CD4-positive, alpha-beta T cell treated with Interleukin-21 for 1 hour (primary cell): Measurements from ENCODE around the gene ALOX12.
"Not testable (repeated sequence)": the region's sequence is repeated elsewhere in the genome, so short reads cannot be mapped to it uniquely, and the experiment has no call there.

Experiments
- DNase-seq: peaks from one replicate; pipeline ENCODE4 v3.0.0-alpha.2; 2020

The ALOX12 gene

GRCh38 chr17:7046725-7047397 lies 51.0 kb downstream of the ALOX12 start:
- DNase-seq = peak; percentile 92

GRCh38 chr17:7047566-7047965 lies 51.7 kb downstream of the ALOX12 start:
- no peak for DNase-seq

GRCh38 chr17:7048968-7049367 lies 53.1 kb downstream of the ALOX12 start:
- DNase-seq = no peak

- DNase-seq = not testable (repeated sequence)
Measured at GRCh38 chr17:7050583-7050982, 54.7 kb downstream of the ALOX12 start.

GRCh38 chr17:7056386-7056785 lies 60.5 kb downstream of the ALOX12 start:
- no peak for DNase-seq

GRCh38 chr17:7058831-7059447 lies 63.1 kb downstream of the ALOX12 start:
- no peak for DNase-seq
